HG03565 (cell line): Measurements from ENCODE around the gene NKAIN4.

Experiments used
- ATAC-seq: cut with Tn5 transposase; IDR thresholded peaks from one replicate; pipeline ENCODE4 v1.9.1; 2021; ENCODE audit warnings: mild to moderate bottlenecking, moderate library complexity; ENCODE audit not compliant: unreplicated experiment

NKAIN4 gene

DNA sequence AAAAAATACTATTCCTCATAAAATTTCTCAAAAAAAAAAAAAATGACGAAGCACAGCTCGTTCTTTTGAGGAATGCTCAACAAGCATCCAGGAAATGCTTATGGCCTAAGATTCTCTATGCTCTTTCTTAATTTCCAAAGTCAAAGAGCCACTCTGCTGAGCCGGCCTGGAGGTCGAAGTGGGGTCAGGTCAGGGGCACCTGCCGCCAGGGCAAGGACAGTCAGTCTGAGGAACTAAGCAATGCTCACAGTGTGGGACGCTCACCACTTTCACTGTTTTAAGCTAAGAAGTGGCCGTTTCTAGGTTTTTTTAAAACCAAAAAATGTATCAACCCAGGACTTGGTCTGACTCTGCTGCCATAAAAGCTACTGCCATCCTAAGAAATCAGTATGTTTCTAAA is 55.7 kb downstream of the NKAIN4 start:
- no peak for ATAC-seq

DNA sequence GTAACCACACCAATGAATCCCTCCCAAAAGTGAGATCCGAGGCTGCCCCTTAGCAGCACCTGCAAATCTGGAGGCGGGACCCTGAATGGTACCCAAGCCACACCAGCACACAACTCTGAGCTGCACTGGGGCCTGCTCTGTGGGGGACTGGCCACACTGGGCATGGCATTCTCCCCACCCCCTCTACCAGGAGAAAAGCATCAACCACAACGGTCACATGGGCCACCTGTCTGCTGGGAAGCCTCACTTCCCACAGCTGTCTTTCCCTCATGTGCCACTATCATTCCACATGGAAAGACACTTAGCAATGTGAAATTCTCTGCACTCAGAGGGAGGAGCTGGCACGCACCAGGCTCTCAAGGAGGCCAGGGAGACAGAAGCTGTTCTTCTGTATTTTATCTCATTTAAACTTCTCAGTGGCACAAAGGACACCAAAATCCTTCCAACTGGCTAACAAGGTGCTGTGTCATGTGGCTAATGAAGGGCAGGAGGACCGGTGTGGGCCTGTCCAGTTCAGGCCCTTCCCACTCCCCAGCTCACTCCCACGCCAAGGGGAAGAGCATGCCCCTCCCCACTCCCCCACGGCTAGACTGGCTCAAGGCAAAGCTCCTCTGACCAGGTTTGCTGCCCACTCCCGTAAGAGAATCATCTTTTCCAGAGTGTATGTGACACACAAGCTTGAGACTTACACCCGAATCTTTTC is 57.3 kb downstream of the NKAIN4 start:
- ATAC-seq, result no peak

DNA sequence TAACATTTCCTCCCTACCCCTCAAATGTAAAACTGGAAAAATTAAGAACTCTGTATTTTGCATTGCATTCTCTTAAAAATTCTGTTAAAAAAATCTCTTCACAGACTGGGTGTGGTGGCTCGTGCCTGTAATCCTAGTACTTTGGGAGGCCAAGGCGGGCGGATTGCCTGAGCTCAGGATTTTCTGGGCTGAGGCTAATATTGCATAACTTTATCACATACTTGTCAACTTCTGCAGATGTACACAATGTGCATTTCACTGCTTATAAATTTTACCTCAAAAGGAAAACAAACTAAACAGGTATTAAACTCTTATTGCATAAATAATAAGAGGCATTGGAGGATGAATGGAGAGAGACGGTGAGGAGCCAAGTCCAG is 59.5 kb downstream of the NKAIN4 start:
- no peak for ATAC-seq

DNA sequence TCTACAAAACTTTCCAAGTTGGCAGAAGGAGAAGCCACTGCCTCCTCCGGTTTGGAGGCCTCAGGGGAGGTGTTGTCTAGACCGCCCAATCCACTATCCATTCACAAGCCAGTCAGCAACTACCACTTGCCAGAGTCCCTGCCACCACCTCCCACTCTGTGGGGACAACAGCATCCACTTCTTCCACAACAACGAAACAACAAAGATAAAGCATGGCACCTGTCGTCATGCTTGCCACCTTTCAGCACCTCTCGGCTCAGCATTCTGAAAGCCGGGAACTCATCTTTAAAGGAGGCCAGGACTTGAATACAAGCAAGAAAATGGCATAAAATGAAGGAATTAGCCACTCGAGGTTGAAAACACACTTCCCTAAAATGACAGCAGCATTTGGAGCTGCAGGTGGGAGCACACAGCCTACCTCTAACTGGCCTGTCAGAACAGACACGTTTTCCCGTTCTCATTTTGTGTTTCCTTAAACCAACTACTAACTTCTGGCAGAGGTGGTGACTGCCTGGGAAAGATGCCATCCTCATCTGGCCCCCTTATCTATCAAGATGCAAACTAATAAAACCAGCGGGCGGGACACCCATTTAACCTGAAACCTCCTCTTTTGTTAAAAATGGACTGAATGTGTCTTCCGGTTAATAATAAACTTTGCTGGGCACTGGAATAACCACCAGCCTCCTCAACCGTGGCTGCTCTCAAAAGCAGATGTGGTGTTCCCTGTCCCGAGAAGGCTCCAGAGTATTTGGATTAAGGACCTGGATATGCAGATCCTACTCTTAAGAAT is 60.1 kb downstream of the NKAIN4 start:
- ATAC-seq, result no peak

DNA sequence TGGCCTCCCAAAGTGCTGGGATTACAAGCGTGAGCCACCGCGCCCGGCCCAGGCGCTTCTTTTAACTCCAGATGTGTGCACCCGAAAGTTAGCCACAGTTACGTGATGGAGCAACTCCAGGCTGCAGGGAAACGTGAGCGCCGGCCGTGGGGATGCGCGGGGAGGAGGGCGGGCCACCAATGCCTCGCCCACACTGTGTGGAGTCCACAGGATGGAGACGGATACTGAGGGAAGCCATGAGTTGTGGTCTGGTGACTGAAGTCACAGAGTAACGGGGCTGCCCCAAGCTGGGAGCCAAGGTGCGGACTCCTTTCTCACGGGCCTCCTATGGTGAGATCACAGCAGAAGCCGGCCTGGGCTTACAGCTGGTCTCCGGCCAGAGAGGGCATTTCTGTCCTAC is 61.5 kb downstream of the NKAIN4 start:
- no peak for ATAC-seq

DNA sequence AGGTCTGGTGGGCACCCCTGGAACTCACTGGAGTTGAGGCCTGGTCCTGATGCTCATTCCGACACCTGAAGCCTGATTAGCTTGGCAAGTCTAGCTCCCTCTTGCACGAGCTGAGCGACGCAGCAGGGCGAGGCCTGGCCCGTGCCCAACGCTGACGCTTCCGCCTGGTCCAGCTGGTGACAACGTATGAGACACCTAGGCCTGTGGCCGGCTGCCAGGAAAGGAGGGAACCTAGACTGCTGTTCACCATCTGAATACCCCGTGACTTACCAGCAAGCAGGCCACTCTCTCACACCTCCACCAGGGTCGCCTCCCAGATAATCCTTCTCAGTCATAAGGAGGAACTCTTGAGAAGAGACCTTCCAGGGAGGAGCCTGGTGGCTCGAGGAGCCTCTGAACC is 62.9 kb downstream of the NKAIN4 start:
- no peak for ATAC-seq

DNA sequence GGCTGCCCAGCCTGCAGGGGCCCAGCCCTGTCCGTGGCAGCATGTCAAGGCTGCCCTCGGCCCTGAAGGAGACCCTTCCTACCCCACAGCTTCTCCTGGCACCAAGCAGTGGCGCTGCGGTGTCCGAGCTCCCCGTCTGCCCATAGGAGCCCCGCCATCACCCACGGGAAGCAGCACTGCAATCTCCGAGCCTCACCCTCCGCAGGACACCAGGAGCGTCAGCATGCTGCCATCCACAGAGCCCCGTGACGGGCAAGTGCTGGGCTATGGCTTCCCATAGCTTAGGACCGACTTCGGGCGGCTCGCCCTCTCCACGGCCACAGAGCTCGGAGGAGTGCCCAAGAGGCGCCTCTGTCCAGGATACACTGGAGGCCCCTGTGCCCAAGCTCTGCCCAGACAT is 63.4 kb downstream of the NKAIN4 start:
- no peak for ATAC-seq
